SK-N-SH treated with all-trans-retinoic acid at 6 μM for 48 hours (cell line): ENCODE results near the gene CRYBG3.

Experiments used
- ATAC-seq: fragments of 200-7000 bp; cut with Tn5 transposase; 3 replicates; pipeline ENCODE4 v1.9.1; 2020; ENCODE audit warnings: mild to moderate bottlenecking, moderate library complexity
- BACH2 ChIP-seq: fragments of 250-450 bp; sonication (Bioruptor Pico); IDR thresholded peaks from 2 replicates; pipeline ENCODE4 v1.9.0; 2021; ENCODE audit warnings: mild to moderate bottlenecking, borderline replicate concordance
- CSDC2 ChIP-seq: fragments of 250-450 bp; sonication (Bioruptor Pico); IDR thresholded peaks from 2 replicates; pipeline ENCODE4 v1.5.0; 2020; ENCODE audit warnings: mild to moderate bottlenecking, moderate library complexity
- ESRRG ChIP-seq: fragments of 250-450 bp; sonication (Bioruptor Pico); IDR thresholded peaks from 2 replicates; pipeline ENCODE4 v1.6.1; 2021; ENCODE audit warnings: mild to moderate bottlenecking
- GLIS3 ChIP-seq: fragments of 250-450 bp; sonication (Bioruptor Pico); IDR thresholded peaks from 2 replicates; pipeline ENCODE4 v1.5.0; 2020; ENCODE audit warnings: mild to moderate bottlenecking, moderate library complexity
- OSR1 ChIP-seq: fragments of 250-450 bp; sonication (Bioruptor Pico); IDR thresholded peaks from 2 replicates; pipeline ENCODE4 v1.8.0; 2022; ENCODE audit warnings: moderate library complexity, mild to moderate bottlenecking, inconsistent platforms
- PPARA ChIP-seq: fragments of 250-450 bp; sonication (Bioruptor Pico); IDR thresholded peaks from 2 replicates; pipeline ENCODE4 v1.5.0; 2020; ENCODE audit warnings: mild to moderate bottlenecking, borderline replicate concordance
- RARB ChIP-seq: fragments of 250-450 bp; sonication (Bioruptor Pico); IDR thresholded peaks from 2 replicates; pipeline ENCODE4 v1.8.0; 2021; ENCODE audit warnings: mild to moderate bottlenecking, moderate library complexity
- TCF4 ChIP-seq: fragments of 250-450 bp; sonication (Bioruptor Pico); IDR thresholded peaks from 2 replicates; pipeline ENCODE4 v1.8.0; 2021; ENCODE audit warnings: mild to moderate bottlenecking, moderate library complexity, borderline replicate concordance
- TOX ChIP-seq: fragments of 250-450 bp; sonication (Bioruptor Pico); IDR thresholded peaks from 2 replicates; pipeline ENCODE4 v1.8.0; 2021; ENCODE audit warnings: mild to moderate bottlenecking, moderate library complexity, borderline replicate concordance
- ZC3H10 ChIP-seq: fragments of 250-450 bp; sonication (Bioruptor Pico); IDR thresholded peaks from 2 replicates; pipeline ENCODE4 v1.5.1; 2021; ENCODE audit warnings: mild to moderate bottlenecking, moderate library complexity
- ZFP3 ChIP-seq: fragments of 250-450 bp; sonication (Bioruptor Pico); IDR thresholded peaks from 2 replicates; pipeline ENCODE4 v1.5.0; 2020; ENCODE audit warnings: mild to moderate bottlenecking, moderate library complexity
- ZFP30 ChIP-seq: fragments of 450-650 bp; formaldehyde crosslinking; IDR thresholded peaks from 2 replicates; pipeline ENCODE4 v1.5.0; 2022; ENCODE audit warnings: mild to moderate bottlenecking, moderate library complexity
- ZNF565 ChIP-seq: fragments of 450-650 bp; formaldehyde crosslinking; conservative IDR thresholded peaks from 2 replicates; pipeline ENCODE4 v1.5.0; 2020; ENCODE audit warnings: low read depth, mild to moderate bottlenecking, moderate library complexity
- ZNF70 ChIP-seq: fragments of 450-650 bp; formaldehyde crosslinking; IDR thresholded peaks from 2 replicates; pipeline ENCODE4 v1.5.0; 2020; ENCODE audit warnings: mild to moderate bottlenecking, moderate library complexity
- ZNF8 ChIP-seq: fragments of 450-650 bp; formaldehyde crosslinking; IDR thresholded peaks from 2 replicates; pipeline ENCODE4 v1.5.0; 2020; ENCODE audit warnings: mild to moderate bottlenecking, moderate library complexity
- TF ChIP-seq, protein P1 (sequence below): fragments of 250-450 bp; sonication (Bioruptor Pico); IDR thresholded peaks from 2 replicates; pipeline ENCODE4 v1.5.1; 2021; ENCODE audit warnings: mild to moderate bottlenecking, moderate library complexity
- TF ChIP-seq, protein P2 (sequence below): fragments of 250-450 bp; sonication (Bioruptor Pico); IDR thresholded peaks from 2 replicates; pipeline ENCODE4 v1.8.0; 2020; ENCODE audit warnings: mild to moderate bottlenecking, moderate library complexity, borderline replicate concordance
- TF ChIP-seq, protein P3 (sequence below): fragments of 250-450 bp; sonication (Bioruptor Pico); IDR thresholded peaks from 2 replicates; pipeline ENCODE4 v1.8.0; 2021; ENCODE audit warnings: low read depth, mild to moderate bottlenecking, moderate library complexity, borderline replicate concordance
- TF ChIP-seq, protein P4 (sequence below): fragments of 250-450 bp; sonication (Bioruptor Pico); IDR thresholded peaks from 2 replicates; pipeline ENCODE4 v1.5.1; 2020; ENCODE audit warnings: low read depth, mild to moderate bottlenecking, moderate library complexity
- TF ChIP-seq, protein P5 (sequence below): fragments of 250-450 bp; sonication (Bioruptor Pico); IDR thresholded peaks from 2 replicates; pipeline ENCODE4 v1.5.0; 2020; ENCODE audit warnings: mild to moderate bottlenecking, moderate library complexity

CRYBG3 gene

DNA sequence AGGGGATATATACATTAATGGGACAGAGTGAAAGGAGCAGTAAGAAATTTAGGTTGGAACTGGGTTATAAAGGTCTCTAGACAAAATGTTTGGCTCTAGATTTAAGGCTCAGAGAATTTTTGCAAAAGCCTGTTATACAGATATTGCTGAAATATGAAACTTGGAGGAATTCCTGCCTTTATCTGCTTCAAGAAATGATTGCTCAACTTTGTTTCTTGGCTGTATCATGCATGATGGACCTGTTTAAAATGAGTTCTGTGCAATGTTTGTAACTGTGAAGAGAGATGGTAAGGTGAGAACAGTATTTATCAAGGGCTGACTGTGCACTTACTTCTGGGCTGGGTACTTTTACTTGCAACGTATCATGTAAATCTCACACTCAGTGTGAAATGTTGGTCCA is 3.3 kb downstream of the CRYBG3 start:
- TF ChIP-seq, protein P1, sequence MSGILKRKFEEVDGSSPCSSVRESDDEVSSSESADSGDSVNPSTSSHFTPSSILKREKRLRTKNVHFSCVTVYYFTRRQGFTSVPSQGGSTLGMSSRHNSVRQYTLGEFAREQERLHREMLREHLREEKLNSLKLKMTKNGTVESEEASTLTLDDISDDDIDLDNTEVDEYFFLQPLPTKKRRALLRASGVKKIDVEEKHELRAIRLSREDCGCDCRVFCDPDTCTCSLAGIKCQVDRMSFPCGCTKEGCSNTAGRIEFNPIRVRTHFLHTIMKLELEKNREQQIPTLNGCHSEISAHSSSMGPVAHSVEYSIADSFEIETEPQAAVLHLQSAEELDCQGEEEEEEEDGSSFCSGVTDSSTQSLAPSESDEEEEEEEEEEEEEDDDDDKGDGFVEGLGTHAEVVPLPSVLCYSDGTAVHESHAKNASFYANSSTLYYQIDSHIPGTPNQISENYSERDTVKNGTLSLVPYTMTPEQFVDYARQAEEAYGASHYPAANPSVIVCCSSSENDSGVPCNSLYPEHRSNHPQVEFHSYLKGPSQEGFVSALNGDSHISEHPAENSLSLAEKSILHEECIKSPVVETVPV (CRISPR knock-in tag) = no peak
- no peak for TF ChIP-seq GLIS3
- TF ChIP-seq ZC3H10 (CRISPR knock-in tag) = no peak
- TF ChIP-seq, protein P2, sequence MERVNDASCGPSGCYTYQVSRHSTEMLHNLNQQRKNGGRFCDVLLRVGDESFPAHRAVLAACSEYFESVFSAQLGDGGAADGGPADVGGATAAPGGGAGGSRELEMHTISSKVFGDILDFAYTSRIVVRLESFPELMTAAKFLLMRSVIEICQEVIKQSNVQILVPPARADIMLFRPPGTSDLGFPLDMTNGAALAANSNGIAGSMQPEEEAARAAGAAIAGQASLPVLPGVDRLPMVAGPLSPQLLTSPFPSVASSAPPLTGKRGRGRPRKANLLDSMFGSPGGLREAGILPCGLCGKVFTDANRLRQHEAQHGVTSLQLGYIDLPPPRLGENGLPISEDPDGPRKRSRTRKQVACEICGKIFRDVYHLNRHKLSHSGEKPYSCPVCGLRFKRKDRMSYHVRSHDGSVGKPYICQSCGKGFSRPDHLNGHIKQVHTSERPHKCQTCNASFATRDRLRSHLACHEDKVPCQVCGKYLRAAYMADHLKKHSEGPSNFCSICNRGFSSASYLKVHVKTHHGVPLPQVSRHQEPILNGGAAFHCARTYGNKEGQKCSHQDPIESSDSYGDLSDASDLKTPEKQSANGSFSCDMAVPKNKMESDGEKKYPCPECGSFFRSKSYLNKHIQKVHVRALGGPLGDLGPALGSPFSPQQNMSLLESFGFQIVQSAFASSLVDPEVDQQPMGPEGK (CRISPR knock-in tag) = no peak
- TF ChIP-seq TOX = no peak
- no peak for TF ChIP-seq ZFP30
- TF ChIP-seq TCF4 (CRISPR knock-in tag) = no peak
- no peak for TF ChIP-seq ZFP3 (CRISPR knock-in tag)
- TF ChIP-seq CSDC2 (CRISPR knock-in tag) = no peak
- no peak for TF ChIP-seq ZNF8
- no peak for TF ChIP-seq BACH2
- no peak for TF ChIP-seq ZNF565 (CRISPR knock-in tag)
- no peak for TF ChIP-seq OSR1 (CRISPR knock-in tag)
- TF ChIP-seq, protein P3, sequence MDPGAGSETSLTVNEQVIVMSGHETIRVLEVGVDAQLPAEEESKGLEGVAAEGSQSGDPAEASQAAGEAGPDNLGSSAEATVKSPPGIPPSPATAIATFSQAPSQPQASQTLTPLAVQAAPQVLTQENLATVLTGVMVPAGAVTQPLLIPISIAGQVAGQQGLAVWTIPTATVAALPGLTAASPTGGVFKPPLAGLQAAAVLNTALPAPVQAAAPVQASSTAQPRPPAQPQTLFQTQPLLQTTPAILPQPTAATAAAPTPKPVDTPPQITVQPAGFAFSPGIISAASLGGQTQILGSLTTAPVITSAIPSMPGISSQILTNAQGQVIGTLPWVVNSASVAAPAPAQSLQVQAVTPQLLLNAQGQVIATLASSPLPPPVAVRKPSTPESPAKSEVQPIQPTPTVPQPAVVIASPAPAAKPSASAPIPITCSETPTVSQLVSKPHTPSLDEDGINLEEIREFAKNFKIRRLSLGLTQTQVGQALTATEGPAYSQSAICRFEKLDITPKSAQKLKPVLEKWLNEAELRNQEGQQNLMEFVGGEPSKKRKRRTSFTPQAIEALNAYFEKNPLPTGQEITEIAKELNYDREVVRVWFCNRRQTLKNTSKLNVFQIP (CRISPR knock-in tag) = no peak
- no peak for TF ChIP-seq RARB
- TF ChIP-seq ZNF70 = no peak
- no peak for TF ChIP-seq ESRRG (CRISPR knock-in tag)
- TF ChIP-seq, protein P4, sequence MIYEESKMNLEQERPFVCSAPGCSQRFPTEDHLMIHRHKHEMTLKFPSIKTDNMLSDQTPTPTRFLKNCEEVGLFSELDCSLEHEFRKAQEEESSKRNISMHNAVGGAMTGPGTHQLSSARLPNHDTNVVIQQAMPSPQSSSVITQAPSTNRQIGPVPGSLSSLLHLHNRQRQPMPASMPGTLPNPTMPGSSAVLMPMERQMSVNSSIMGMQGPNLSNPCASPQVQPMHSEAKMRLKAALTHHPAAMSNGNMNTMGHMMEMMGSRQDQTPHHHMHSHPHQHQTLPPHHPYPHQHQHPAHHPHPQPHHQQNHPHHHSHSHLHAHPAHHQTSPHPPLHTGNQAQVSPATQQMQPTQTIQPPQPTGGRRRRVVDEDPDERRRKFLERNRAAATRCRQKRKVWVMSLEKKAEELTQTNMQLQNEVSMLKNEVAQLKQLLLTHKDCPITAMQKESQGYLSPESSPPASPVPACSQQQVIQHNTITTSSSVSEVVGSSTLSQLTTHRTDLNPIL (CRISPR knock-in tag) = no peak
- TF ChIP-seq PPARA (CRISPR knock-in tag) = no peak
- no peak for ATAC-seq

DNA sequence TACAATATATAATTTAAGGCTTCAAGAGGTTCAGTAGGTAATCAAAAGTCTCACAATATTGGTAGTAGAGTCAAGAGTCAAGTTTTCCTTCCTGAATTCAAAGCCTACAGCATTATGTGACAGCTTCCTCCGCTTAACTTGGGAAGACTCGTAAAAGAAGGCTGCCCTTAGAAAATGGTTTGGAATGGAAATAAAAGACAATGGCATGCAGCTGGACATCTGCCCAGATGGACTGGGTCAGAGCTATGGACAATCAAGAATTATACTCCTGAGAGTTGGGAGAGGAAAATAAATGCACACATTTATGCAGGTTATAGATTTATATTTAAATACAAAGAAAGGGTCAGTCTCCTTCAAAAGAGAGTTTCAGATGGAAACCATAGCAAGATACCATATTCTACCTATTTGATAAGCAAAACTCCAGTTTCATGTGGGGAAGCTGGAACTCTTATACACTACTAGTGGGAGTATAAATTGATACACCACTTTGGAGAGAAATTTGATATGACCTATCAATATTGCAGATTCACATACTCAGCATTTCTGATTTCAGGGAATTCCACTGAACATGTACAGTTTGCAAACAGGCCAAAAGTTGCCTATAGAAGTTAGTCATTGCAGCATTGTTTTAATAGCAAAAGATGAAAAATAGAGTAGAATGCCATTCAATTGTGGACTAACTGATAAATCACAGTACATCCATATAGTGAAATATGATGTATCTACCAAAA is 6.1 kb downstream of the CRYBG3 start:
- no peak for ATAC-seq
- no peak for TF ChIP-seq GLIS3
- TF ChIP-seq ZFP30 = no peak
- no peak for TF ChIP-seq ZNF565 (CRISPR knock-in tag)
- no peak for TF ChIP-seq TCF4 (CRISPR knock-in tag)
- TF ChIP-seq, protein P3 (CRISPR knock-in tag) = no peak
- no peak for TF ChIP-seq ZFP3 (CRISPR knock-in tag)
- no peak for TF ChIP-seq BACH2
- no peak for TF ChIP-seq TOX
- no peak for TF ChIP-seq PPARA (CRISPR knock-in tag)

DNA sequence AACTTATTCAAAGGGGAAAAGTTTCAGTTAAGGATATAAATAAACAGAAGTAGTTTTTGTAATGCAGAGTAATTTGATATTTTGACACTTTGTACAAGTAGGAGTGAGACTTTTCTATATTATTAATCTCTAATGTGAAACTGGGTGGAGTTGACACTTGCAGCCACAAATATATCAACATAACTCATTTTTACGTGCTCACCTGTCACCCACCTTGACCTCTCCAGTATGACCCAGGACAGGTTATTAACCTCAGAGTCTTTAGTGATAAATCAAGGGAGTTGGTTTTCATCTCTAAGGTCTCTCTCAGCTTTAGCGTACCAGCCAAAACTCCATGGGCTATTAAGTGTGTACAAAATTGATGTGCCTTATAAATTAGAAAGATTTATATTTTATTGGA is 7.4 kb downstream of the CRYBG3 start:
- ATAC-seq = no peak
- TF ChIP-seq, protein P3 (CRISPR knock-in tag) = no peak
- TF ChIP-seq, protein P2 (CRISPR knock-in tag) = no peak
- TF ChIP-seq ESRRG (CRISPR knock-in tag) = no peak
- TF ChIP-seq RARB = no peak
- no peak for TF ChIP-seq ZNF565 (CRISPR knock-in tag)
- TF ChIP-seq, protein P5, sequence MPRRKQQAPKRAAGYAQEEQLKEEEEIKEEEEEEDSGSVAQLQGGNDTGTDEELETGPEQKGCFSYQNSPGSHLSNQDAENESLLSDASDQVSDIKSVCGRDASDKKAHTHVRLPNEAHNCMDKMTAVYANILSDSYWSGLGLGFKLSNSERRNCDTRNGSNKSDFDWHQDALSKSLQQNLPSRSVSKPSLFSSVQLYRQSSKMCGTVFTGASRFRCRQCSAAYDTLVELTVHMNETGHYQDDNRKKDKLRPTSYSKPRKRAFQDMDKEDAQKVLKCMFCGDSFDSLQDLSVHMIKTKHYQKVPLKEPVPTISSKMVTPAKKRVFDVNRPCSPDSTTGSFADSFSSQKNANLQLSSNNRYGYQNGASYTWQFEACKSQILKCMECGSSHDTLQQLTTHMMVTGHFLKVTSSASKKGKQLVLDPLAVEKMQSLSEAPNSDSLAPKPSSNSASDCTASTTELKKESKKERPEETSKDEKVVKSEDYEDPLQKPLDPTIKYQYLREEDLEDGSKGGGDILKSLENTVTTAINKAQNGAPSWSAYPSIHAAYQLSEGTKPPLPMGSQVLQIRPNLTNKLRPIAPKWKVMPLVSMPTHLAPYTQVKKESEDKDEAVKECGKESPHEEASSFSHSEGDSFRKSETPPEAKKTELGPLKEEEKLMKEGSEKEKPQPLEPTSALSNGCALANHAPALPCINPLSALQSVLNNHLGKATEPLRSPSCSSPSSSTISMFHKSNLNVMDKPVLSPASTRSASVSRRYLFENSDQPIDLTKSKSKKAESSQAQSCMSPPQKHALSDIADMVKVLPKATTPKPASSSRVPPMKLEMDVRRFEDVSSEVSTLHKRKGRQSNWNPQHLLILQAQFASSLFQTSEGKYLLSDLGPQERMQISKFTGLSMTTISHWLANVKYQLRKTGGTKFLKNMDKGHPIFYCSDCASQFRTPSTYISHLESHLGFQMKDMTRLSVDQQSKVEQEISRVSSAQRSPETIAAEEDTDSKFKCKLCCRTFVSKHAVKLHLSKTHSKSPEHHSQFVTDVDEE (CRISPR knock-in tag) = no peak
- TF ChIP-seq, protein P1 (CRISPR knock-in tag) = no peak
